Stimulated activated CD4-positive, alpha-beta T cell treated with anti-CD3 and anti-CD28 coated beads, TNF-alpha, amount 100 ng/mL, for 48 hours (primary cell): ENCODE measurements around the gene CLHC1.
A peak's percentile ranks its signal among the peaks of the same experiment; 100 is the strongest.
"Not testable (repeated sequence)": the region's sequence is repeated elsewhere in the genome, so short reads cannot be mapped to it uniquely, and the experiment has no call there.

Source experiments
- DNase-seq, 3 donors: peaks; one replicate each; pipeline ENCODE4 v3.0.0-alpha.2; 2020; ENCODE audit warnings: low read depth in 3 of 3

The CLHC1 gene

GRCh38 chr2:55232084-55232862 is at the start of gene CLHC1, which contains the start of gene RPS27A:
Gene CLHC1 (minus strand): TSS chr2:55232293. CDS start chr2:55222411, 9,882 bp downstream.
Gene RPS27A (plus strand): TSS chr2:55232688. CDS start chr2:55232825, 137 bp downstream.
- DNase-seq = peak; percentile 86 to 87 (median 86)

- not testable (repeated sequence) for DNase-seq
These were observed 48.9 kb upstream of the CLHC1 start for GRCh38 chr2:55280851-55281546.

GRCh38 chr2:55279859-55280424 is 47.8 kb upstream of the CLHC1 start:
- DNase-seq = not testable (repeated sequence)

GRCh38 chr2:55279214-55279835 is 47.2 kb upstream of the CLHC1 start:
- not testable (repeated sequence) for DNase-seq

- DNase-seq = no peak
These were observed 45.2 kb upstream of the CLHC1 start for GRCh38 chr2:55277310-55277709.

- not testable (repeated sequence) for DNase-seq
These were observed 42.3 kb upstream of the CLHC1 start for GRCh38 chr2:55274346-55274745.

GRCh38 chr2:55269645-55269990 is 37.5 kb upstream of the CLHC1 start:
- no peak for DNase-seq

- DNase-seq = peak; percentile 84 to 87 (median 85)
These were observed 37.0 kb upstream of the CLHC1 start, which contains the start of gene MTIF2 for GRCh38 chr2:55268907-55269644. Gene MTIF2 (minus strand): TSS chr2:55269231. CDS start chr2:55263858, 5,373 bp downstream.

- no peak for DNase-seq
These were observed 36.3 kb upstream of the CLHC1 start for GRCh38 chr2:55268288-55268906.

GRCh38 chr2:55259586-55259985 is 27.5 kb upstream of the CLHC1 start:
- not testable (repeated sequence) for DNase-seq

- DNase-seq = no peak
These were observed 20.7 kb upstream of the CLHC1 start for GRCh38 chr2:55252832-55253231.

GRCh38 chr2:55247025-55247424 is 14.9 kb upstream of the CLHC1 start:
- no peak for DNase-seq

GRCh38 chr2:55245411-55245810 is 13.3 kb upstream of the CLHC1 start:
- DNase-seq = no peak

- DNase-seq = no peak
These were observed 10.5 kb upstream of the CLHC1 start for GRCh38 chr2:55242617-55243016.

- DNase-seq = not testable (repeated sequence)
These were observed 9.5 kb upstream of the CLHC1 start for GRCh38 chr2:55241582-55241981.

- no peak for DNase-seq
These were observed 7.6 kb upstream of the CLHC1 start for GRCh38 chr2:55239656-55240222.

GRCh38 chr2:55236992-55237543 is 5.0 kb upstream of the CLHC1 start:
- no peak for DNase-seq

GRCh38 chr2:55235724-55236538 is 3.8 kb upstream of the CLHC1 start:
- no peak for DNase-seq

GRCh38 chr2:55233658-55233940 is 1.5 kb upstream of the CLHC1 start:
- no peak for DNase-seq
